Esophagus squamous epithelium (tissue), 4 donors: ENCODE results near the gene DCD.

Source experiments
- CTCF ChIP-seq, 6 experiments: fragments of 450-650 bp in 4 of 6; fragments of 200-600 bp in 2 of 6; sonication (generic) in 2 of 6; IDR thresholded peaks; one replicate each; pipeline ENCODE4 v1.5.1; 2016 to 2019; ENCODE audit warnings: antibody characterized with exemption in 6 of 6, mild to moderate bottlenecking in 4 of 6, moderate library complexity in 4 of 6
- POLR2A ChIP-seq, 4 donors: fragments of 450-650 bp; IDR thresholded peaks; one replicate each; pipeline ENCODE4 v1.6.1; 2017; ENCODE audit warnings: antibody characterized with exemption in 4 of 4, mild to moderate bottlenecking in 4 of 4, moderate library complexity in 3 of 4

- TF ChIP-seq CTCF (IDR thresholded peaks at IDR 0.05) (no peak), POLR2A (IDR thresholded peaks at IDR 0.05) (no peak)
These were observed 40.3 kb upstream of the DCD start for GRCh38 chr12:54688309-54689033.
